Measurements from ENCODE around the gene SPTLC1.

SPTLC1 gene

DNA sequence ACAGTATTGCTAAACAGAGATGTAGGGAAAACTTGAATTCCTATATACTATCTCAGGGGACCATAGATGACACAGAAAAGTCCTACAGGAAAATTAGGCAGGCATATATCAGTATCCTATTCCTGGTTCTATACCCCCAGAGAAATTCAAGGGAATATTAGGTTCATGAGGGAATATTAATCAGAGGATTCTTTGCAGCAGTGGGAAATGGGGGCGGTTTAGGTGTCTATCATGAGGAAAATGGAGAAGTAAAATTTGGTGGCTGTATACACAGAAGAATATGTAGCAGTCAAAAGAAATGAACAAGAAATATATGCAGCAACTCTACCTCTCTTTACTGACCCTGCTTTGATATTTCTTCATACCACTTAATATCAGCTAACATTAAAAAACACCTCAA lies 20.0 kb downstream of the SPTLC1 start:
- DNase-seq = peak in 2 of 56 donors; percentile 1 to 2

DNA sequence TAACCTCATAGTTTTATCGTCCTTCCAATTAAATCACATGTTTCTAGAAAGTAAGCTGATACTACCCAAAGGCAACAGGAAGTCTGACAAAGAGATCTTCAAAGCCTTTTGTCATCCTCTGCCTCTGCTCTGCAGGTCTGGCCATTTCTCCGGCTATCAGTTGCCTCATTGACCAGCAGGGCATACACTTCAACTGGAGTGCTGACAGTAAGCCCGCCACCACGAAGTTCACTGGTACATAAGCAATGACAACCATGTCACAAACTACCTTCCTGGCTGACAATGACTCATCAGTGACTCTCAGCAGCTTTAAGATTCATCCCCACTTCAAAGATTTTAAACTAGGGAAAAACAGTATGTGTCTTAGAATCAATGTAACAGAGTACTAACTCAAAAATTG lies 20.6 kb downstream of the SPTLC1 start:
- DNase-seq = peak in 5 of 56 donors; percentile 3 to 33 (median 9)

DNA sequence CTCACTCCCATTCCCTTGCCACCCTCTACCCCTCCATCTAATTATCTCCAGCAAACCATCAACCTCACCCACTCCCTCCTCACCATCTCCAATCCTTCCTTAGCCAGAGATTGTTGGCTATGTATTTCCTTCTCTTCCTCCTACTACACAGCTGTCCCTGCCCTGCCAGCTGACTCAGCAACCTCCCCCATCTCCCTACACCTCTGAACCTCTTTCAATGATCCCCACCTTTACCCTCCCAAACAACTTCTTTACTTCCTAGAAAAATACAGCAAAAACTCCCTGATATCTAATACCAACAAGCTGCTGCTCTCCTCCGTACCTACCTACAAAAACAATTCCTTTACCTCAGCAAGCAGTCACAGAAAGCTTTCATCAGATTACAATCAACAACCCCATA lies 37.3 kb downstream of the SPTLC1 start:
- DNase-seq = no peak

DNA sequence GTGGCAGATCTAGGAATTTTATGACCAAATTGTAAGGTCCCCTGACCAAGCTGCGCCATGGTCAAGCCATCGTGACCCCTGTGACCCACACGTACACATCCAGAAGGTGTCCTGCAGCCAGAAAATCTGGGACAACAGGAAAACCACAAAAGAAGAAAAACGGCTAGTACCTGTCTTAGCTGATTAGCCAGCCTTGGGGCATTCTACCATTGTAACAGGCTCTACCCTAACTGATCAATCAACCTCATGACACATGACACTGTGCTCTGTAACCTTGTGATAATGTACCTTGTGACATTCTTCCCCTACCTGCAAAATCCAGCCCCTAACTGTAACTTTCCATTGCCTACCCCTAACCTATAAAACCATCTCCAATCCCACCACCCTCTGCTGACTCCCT lies 43.6 kb downstream of the SPTLC1 start:
- no peak for DNase-seq

DNA sequence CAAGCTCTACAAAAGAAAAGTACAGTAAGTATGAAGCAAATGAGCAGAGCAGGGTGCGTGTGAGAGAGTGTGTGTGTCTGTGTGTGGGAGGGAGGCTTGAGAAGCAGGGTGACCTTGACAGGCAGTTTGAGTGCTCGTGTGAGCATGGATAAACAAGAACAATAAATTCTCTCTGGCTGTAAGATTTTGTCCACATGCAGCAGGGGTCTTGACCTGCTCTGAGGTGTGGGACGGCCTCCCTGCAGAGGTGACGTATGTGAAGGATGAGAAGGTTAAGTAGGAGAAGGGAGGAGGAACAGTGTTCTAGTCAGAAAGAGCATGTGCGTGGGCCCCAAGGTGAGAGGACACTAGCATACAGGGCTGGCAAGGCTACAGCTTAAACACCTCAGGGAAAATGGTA lies 49.0 kb downstream of the SPTLC1 start:
- no peak for DNase-seq

DNA sequence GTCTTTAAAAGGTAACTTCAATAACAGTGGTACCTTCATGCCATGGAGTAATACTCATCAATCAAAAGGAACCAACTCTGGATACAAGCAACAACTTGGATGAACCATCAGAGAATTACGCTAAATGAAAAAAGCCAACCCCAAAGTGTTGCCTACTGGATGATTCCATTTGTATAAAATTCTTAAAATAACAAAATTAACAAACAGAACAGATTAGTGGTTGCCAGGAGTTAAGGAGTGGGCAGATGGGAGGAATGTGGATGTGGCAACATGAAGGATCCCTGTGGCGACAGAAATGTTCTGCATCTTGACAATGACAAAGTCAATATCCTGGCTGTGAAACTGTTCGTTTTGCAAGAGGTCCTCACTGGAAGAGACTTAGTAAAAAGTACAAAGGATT lies 50.5 kb downstream of the SPTLC1 start:
- DNase-seq = no peak

DNA sequence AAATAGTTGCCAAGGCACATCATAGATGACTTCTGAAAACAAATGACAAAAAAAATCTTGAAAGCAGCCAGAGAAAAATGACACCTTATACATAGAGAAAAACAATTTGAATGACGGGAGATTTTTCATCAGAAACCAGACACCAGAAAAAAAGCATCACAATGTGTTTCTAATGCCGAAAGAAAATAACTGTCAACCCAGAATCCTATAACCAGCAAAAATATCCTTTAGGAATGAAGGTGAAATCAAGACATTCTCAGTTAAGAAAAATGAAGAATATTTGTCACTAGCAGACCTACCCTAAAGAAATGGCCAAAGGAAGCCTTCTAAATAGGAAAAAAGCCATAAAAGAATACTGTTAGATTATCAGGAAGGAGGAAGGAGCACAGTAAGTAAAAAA lies 54.0 kb downstream of the SPTLC1 start:
- DNase-seq = no peak

DNA sequence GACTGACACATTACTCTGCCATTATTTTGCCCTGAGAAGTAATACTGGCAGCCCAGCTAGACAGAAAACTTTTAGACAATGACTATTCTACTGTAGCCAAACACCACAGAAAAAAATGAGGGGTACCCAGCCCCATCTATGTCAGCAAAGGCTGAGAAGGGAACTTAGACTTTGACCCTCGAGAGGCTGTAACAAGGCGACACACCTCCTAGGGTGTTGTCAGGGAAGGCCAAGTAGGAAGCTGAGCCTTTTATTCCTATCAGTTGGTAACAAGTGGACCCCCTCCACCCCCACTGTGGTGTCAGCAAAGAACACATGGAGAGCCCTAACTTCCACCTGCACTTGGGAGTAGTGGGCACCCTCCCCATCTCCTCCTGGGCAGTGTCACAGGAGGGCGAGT lies 55.6 kb downstream of the SPTLC1 start:
- no peak for DNase-seq

DNA sequence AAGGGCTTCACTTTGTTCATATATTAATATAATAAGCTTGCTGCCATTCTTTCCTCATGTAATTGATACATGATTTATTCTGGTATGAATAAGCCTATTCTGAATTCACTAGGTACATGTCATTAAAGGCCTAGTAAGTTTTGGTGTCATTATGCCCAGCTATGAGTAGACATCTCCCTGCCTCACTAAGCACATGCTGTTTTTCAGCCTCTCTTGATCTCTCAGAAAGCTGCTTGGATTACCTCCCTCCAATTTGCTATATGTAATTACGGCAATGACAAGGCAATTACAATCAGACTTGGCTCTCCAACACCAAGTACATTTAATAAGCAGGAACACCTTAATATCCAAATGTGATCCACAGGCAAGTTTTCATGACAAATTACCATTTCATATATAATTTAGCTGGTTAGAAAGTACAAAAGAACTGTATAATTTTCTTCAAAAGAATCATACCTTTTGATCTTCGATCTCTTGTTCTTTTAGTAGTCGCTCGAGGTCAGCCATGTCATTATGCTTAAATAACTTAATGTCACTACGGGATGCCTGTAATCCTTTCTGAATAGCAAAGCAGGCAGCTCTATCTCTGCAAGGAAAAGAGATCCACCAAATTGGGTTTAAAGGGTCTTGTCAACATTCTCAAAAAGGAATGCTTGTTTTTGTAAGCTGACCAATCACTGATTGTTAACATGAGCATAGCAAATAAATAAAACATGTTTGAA lies 56.3 kb downstream of the SPTLC1 start:
- DNase-seq = no peak

DNA sequence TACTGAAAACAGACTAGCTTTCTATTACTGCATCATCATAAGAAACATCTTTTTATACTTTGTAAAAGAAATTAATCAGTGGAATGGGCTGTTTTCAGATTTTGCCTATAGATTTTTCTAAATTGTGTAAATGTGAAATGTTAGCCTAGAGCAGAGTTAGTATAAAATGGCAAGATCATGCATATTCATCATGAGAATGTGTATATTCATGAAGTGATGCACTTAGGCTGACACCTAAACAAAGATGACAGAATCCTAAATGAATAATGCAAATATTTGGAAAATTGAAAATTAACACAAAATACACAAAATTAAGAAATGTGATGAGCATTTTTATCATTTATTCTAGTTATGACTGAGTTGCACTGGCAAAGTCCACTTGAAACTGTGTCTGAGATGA lies 57.2 kb downstream of the SPTLC1 start:
- DNase-seq = no peak

DNA sequence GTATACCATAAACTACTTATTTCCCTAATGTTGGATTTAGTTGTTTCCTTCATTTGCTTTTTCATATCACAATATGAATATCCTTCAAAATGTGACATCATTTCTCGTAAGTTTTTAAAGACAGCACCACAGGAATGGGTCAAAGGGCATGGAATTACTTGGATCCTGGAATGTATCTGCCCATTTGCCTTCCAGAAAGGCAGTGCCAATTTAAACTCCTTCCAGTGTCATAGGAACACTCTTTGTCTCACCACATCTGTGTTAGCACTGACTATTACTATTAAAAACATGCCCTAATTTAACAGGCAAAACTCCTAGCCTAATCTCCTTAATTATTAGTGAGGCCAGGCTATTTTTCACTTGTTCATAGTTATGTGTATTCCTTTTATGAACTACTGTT lies 58.0 kb downstream of the SPTLC1 start:
- no peak for DNase-seq

DNA sequence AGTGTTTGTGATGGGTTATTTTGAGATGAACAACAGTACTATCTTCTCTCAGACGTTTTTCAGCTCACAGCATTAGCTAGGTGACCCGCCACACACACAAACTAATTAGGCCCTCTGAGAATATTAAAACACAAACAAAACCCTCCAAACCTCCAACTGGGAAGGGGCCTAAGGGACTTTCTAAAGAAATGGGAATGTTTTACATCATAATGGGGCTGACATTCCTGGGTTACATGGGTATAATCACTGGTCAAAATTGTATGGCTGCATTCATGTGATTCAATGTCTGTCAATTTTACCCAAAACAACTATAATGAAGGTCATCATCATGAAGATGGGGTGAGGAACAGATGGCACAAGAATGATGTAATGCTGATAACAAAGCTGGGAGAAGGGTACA lies 59.6 kb downstream of the SPTLC1 start:
- DNase-seq = no peak

DNA sequence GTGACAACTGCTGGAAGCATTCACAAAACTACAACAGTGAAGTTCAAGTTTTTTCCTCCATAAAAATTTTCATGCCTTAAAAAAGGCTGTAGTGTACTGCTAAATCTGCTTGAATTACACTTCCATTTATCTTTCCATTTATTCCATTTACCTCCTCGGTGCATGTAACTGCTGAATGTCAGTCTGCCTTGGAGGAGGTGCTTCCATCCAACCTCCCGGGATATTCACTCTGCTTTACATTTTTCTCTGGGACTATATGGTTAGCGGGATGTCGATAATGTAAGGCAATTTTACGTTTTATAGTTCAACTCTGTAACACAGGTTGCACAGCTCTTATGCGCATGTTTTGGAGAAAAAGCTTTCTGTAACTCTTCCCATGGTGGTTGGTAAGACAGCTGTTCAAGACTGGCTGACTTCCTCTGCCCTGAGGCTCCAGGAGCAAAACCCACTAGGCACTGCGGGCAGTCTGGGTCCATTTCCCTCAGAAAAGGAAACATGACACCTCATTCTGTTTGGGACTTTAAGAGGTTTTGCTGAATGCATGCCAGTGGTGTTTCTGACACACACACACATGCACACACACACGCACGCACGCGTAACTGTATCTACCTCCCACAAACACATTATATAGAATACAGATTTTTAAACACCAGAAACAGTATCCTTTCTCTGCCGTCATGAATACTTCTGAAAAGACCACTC lies 66.1 kb downstream of the SPTLC1 start:
- no peak for DNase-seq

DNA sequence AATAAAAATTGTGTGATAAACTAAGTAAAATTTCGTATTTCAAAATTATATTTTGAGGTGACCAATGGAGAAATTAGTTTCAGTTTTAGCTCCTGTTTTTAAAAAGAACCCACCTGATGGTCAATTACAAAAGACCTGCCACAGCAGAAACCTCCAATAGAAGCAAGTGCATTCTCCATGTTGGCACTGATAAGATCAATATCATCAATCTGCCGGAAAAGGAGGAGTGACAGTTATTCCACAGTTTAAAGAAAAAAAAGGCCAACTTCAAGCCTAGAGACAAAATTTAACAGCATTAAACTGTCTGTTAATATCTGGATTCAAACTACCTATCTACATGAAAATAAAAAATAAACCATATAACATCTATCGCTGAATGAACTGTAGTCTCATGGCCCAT lies 67.7 kb downstream of the SPTLC1 start:
- no peak for DNase-seq

DNA sequence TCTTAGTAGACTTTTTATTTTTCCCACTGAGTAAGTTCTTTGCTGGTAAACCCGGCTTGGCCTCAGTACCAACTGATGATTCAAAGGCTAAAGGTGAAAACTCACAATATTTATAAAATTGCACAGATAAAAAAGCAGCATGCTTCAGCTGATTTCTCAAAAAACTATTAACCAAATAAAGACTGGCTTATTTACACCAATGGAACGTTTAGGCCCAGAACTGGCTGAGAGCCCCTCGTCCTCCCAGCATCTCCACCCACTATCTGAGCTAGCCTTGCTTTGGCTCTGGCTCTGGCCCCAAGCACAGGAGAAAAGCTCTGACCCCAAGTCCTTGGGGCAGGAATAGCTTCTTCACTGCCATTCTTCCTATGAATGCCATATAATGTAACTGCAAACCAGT lies 68.5 kb downstream of the SPTLC1 start:
- DNase-seq = no peak

DNA sequence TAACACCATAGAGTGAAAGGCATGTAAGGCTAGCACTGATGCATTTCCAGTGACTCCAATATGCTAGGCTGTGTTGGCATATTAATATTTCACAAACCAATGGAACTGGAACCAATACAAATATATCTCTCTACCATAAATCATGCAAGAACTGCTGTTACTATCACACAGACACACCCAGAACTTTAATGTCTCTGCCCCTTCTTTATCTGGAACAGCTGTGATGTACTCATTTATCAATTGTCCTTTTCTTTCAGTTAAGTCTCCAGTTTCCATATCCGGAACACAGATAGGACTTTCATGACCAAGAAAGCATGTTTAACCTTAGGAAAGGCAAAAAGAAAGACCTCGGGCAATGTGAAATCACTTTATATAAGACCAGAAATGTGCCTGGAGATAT lies 70.3 kb downstream of the SPTLC1 start:
- no peak for DNase-seq

DNA sequence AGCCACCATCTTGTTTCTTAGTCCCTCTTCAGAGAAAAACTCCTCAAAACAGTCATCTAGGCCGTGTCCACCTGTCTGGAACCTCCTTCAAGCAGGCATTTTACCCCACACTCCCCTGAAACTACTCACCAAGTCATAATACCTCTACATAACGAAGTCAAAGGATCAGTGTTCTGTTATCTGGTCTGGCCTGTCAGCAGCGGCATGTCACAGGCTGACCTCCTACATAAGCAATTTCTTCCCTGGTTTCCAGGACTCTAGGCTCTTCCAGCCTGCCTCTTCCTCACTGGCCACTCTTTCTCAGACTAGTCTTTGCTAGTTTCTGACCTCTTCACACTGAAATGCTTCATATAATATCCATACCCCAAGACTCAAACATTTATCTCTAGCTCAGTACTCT lies 72.2 kb downstream of the SPTLC1 start:
- no peak for DNase-seq

DNA sequence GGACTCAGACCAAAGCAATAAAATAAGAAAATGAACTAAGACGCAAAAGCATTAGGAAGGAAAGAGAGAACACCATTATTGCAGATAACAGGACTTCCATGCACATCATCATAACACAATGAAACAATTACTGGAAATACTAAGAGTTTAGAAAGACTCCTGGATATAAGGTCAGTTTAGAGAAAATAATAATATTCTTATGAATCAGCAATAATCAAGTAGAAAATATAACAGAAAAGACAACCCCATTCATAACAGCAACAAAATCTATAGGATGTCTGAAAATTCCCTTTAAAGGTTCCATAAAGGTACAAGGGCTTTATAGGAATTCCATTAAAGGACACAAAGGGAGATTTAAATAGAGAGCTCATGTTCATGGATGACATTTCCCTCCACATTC lies 73.0 kb downstream of the SPTLC1 start:
- no peak for DNase-seq

DNA sequence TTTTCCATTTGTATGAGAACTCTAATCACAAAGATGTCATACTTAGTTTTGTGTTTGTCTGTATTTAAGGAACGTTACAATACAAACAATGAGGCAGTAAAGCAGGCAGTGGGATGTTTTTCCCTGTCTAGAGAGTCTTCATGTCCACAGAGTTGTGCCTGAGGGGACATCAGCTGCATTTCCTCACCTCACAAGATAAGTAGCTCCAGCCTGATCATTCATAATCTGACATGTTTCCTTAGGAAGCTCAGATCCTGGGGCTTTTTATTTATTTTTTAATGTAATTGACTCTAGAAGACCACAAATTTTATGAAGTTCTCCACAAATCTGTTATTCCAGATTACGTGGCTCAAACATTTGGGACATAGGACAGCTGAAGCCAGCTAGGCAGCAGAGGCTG lies 78.5 kb downstream of the SPTLC1 start:
- no peak for DNase-seq

DNA sequence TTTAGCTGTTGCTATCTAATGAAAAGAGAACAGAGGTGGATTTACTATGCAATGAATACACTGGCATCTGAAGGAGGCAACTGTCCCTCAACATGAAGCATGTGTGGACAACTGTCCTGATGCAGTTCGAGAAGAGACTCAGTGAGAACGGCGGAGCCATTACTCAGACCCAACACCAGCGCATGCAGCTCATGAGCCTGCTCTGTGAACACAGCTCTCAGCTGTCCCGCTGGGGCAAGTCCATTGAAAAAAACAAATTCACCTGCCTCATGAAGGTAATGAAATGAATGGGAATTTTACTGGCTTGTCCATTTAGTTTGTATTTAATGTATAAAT lies 78.8 kb downstream of the SPTLC1 start:
- DNase-seq = no peak

DNA sequence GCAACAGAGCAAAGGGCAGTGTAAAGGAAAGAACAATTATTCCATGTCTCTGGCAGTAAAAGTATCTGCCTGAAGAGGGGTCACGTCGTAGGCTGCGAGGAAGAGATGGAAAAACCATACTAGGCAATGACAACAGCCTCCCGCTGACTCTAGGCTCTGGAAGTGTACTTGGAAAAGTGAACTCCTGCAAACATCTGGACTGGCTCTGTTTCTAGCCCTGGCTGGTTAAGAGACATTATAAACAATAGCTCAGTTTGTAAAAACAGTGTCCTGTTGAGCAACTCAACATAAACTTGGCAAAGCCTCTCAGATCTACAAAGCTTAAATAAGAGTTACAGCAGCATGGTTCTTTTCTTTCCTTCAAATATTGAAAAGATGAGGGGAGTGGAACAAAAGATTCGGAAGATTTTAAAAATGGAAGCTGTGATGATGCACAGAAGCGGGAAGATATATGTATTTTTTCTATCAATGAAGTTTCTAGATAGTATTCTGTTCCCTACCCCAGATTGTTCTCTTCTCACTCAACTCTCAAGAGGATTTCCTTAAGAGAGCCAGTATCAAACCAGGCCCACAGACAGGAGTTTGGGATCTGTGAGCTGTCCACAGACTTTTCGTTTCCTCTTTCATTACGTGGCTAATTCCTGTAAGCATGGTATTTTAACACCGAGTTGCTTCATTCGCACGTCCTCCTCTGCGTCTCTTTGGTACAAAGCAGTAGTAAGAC lies 79.4 kb downstream of the SPTLC1 start:
- DNase-seq = no peak

DNA sequence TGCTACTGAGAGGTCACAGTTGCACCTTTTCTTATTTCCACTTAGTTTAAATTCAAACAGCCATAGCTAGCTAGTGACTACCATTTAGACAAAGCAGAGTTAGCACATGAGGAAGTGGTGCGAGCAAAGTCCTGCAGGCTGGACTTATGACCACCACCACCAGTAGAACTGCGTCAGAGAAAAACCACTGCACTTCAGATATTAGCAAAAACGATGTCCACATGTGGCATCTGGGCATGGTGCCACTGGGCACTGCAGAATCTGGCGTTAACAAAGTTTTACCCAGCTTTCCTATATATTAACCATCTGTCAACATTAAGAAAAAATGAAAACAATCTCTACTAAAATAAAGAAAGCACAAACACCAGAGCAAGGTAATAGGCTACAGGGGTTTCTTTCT lies 80.1 kb downstream of the SPTLC1 start:
- DNase-seq = no peak

DNA sequence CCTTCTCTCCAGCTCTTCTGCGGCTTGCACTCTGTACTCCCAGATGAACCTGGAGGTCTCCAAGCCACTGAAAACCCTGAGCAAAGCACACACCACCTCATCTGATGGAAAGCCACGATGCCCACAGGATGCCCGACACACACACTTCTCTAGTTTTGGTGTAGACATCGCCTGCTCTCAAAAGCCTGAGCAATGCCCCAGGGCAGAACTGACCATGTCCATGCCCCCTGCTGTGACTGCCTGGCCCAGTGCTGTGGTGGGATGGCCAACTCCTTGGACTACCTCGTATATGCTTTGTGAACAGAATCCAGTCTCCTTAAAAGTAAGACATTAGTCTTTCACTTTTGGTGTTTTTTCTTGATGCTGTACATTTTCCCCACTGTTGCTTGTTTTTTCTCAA lies 81.2 kb downstream of the SPTLC1 start:
- no peak for DNase-seq

Measured in nucleus accumbens (tissue), 56 donors.